Measurements from ENCODE around the gene OR9Q1. TPM values are rescaled to one million over a fixed set of nuclear protein-coding genes. Genes with fewer than 3 reads are reported as not detected.

OR9Q1 gene
- total and polyA plus RNA-seq, 2 of the 4 experiments (the other 2 are of a cell fraction): not detected

DNA sequence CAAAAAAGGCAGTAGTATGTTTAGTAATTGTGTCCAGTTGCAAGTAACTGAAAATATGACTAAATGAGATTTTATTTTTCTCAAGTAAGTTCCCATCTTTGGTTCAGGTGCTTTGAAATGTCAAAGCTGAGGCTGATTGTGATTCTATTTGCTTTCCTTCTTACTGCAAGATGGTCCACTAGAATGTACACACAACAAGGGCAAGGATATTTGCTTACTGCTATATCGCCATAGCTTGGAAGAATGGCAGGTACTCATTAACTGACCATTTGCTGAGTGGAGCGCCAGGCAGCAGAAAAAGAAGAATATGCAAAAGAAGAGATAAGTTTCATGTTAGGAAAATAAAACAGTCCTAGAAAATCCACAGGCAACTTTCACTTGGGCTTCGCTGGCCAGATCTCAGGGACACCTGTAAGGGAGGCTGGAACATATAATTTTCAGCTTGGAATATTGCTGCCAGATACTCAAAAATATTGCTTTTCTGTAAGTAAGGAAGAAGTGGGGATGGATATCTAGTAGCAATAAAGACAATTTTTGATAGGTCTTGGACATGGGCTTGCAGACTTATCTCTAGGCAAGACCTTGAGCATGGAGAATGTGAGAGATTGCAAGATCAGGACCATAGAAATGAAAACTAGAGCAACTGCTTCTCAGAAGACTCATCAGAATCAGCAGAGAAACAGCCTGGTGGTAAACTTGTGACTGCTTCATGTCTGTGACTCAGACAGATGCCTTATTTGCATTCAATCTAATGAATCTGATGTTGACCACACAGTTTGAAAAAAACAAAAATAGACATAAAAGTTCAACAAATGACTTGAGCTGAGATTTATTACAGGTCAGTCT is 44.8 kb upstream of the OR9Q1 start:
- no peak overlapping the region for H2AFZ ChIP-seq (replicated peaks; ENCODE audit: low read length, poor library complexity)
- no peak overlapping the region for H4K5ac ChIP-seq (ENCODE audit: low read depth, low read length)
- no peak overlapping the region for H3K18ac ChIP-seq (ENCODE audit: low read depth, low read length)
- dilution Hi-C loops (cut with HindIII; ENCODE audit: low sequenced_read_pairs, unreplicated experiment) (no loop called here), in situ Hi-C loops (cut with MboI; ENCODE audit: low sequenced_read_pairs) (no loop called here), intact Hi-C loops (cut with micrococcal nuclease) (no loop called here)
- no peaks in the 10 kb centered on the region for H3K9me1 ChIP-seq (ENCODE audit: insufficient read depth, low read length)
- H3K4me2 ChIP-seq (ENCODE audit: low read depth, low read length): no peak overlapping the region; the same call in 1 of the 2 replicates
- H2BK120ac ChIP-seq (ENCODE audit: low read depth, low read length): no peak overlapping the region
- DNase-seq (peak; percentile 6), ATAC-seq (ENCODE audit: low read depth) (peak; percentile 64)
- H2AK9ac ChIP-seq (replicated peaks; ENCODE audit: low read depth, low read length, poor library complexity): no peak overlapping the region
- no peaks in the 10 kb centered on the region for H3K27me3 ChIP-seq (ENCODE audit: control insufficient read depth, insufficient read depth, low read length)
- no peak overlapping the region for H2BK5ac ChIP-seq (ENCODE audit: low read depth, low read length, poor library complexity, severe bottlenecking)
- no TSS peak for BruUV-seq (replicated peaks)
- H2BK20ac ChIP-seq (ENCODE audit: low read depth, low read length): no peak overlapping the region
- no peak overlapping the region for H3K56ac ChIP-seq (ENCODE audit: extremely low read depth, insufficient read depth, low read length)
- H3K4me3 ChIP-seq (ENCODE audit: insufficient read depth, low read depth, low read length): no peak overlapping the region
- ChIA-PET CTCF (no interaction called here), POLR2A (ENCODE audit: unreplicated experiment) (interaction anchor here (0.5 kb wide), 1 partner anchor 569 kb away, joined by 3 read pairs; no protein-coding TSS in a partner anchor)
- H3K79me1 ChIP-seq (ENCODE audit: low read depth in 1 of 2, low read length in 2 of 2): no peaks in the 10 kb centered on the region
- no peak overlapping the region for H4K91ac ChIP-seq (ENCODE audit: insufficient read depth, low read depth, low read length)
- no peak overlapping the region for H2AK5ac ChIP-seq (ENCODE audit: low read depth, low read length)
- H2BK15ac ChIP-seq (ENCODE audit: low read depth, low read length): no peak overlapping the region
- H3K9me3 ChIP-seq (ENCODE audit: control insufficient read depth, insufficient read depth, low read length): no peaks in the 10 kb centered on the region
- H4K20me1 ChIP-seq (ENCODE audit: insufficient read depth, low read length): no peaks in the 10 kb centered on the region
- H3K36me3 ChIP-seq (ENCODE audit: control insufficient read depth, insufficient read depth, low read length): no peaks in the 10 kb centered on the region
- H3K14ac ChIP-seq (replicated peaks; ENCODE audit: low read depth, low read length): no peak overlapping the region
- WGBS, 2 experiments (ENCODE audit: extremely low coverage in 2 of 2, insufficient read length in 1 of 2): no CpG with 5 or more reads among the region's 3 CpGs
- no peak overlapping the region for H3K27ac ChIP-seq (ENCODE audit: insufficient read depth, low read length)
- peaks cover 2% of the 10 kb centered on the region; the same call in 1 of the 2 replicates for H3K4me1 ChIP-seq (ENCODE audit: control insufficient read depth, insufficient read depth, low read length)
- TF ChIP-seq, protein P1, sequence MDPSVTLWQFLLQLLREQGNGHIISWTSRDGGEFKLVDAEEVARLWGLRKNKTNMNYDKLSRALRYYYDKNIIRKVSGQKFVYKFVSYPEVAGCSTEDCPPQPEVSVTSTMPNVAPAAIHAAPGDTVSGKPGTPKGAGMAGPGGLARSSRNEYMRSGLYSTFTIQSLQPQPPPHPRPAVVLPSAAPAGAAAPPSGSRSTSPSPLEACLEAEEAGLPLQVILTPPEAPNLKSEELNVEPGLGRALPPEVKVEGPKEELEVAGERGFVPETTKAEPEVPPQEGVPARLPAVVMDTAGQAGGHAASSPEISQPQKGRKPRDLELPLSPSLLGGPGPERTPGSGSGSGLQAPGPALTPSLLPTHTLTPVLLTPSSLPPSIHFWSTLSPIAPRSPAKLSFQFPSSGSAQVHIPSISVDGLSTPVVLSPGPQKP (IDR thresholded peaks at IDR 0.05; ENCODE audit: borderline replicate concordance, low read depth, low read length): no peak
- TF ChIP-seq NFE2L2 (IDR thresholded peaks at IDR 0.05; ENCODE audit: low read depth, low read length) (no peak), MAFK (IDR thresholded peaks at IDR 0.05; ENCODE audit: low read depth, low read length) (no peak), RFX5 (IDR thresholded peaks at IDR 0.05; ENCODE audit: low read depth, low read length) (no peak), RAD21 (IDR thresholded peaks at IDR 0.05; ENCODE audit: low read length) (no peak)
- TF ChIP-seq, protein P2, sequence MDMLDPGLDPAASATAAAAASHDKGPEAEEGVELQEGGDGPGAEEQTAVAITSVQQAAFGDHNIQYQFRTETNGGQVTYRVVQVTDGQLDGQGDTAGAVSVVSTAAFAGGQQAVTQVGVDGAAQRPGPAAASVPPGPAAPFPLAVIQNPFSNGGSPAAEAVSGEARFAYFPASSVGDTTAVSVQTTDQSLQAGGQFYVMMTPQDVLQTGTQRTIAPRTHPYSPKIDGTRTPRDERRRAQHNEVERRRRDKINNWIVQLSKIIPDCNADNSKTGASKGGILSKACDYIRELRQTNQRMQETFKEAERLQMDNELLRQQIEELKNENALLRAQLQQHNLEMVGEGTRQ (IDR thresholded peaks at IDR 0.05; ENCODE audit: low read depth, low read length): no peak
- H3K9ac ChIP-seq (ENCODE audit: low read depth, low read length): no peak overlapping the region
- H3K4ac ChIP-seq (ENCODE audit: low read depth, low read length): no peak overlapping the region
- H3K23ac ChIP-seq (ENCODE audit: low read depth, low read length): no peak overlapping the region
- no peak overlapping the region for H4K8ac ChIP-seq (ENCODE audit: low read depth in 2 of 2, low read length in 2 of 2)
